Stimulated activated CD8-positive, alpha-beta memory T cell treated with anti-CD3 and anti-CD28 coated beads, Interleukin-15, amount 100 ng/mL, for 48 hours (primary cell): ENCODE data around the gene ATF2.

Experiments used
- DNase-seq, 2 donors: peaks; one replicate each; pipeline ENCODE4 v3.0.0-alpha.2; 2020; ENCODE audit warnings: low read depth in 2 of 2

ATF2 gene

GRCh38 chr2:175167792-175168563 is at the start of gene ATF2:
Gene ATF2, minus strand, starts transcription at chr2:175168203. Its CDS starts 31,760 bp downstream, at chr2:175136443.
- peak; percentile 96 to 98 for DNase-seq

- DNase-seq = no peak
These were observed 39.9 kb upstream of the ATF2 start for GRCh38 chr2:175207741-175208438.

- DNase-seq = no peak
These were observed 38.9 kb upstream of the ATF2 start for GRCh38 chr2:175206866-175207265.

- no peak for DNase-seq
These were observed 37.5 kb upstream of the ATF2 start for GRCh38 chr2:175205523-175205922.

DNA sequence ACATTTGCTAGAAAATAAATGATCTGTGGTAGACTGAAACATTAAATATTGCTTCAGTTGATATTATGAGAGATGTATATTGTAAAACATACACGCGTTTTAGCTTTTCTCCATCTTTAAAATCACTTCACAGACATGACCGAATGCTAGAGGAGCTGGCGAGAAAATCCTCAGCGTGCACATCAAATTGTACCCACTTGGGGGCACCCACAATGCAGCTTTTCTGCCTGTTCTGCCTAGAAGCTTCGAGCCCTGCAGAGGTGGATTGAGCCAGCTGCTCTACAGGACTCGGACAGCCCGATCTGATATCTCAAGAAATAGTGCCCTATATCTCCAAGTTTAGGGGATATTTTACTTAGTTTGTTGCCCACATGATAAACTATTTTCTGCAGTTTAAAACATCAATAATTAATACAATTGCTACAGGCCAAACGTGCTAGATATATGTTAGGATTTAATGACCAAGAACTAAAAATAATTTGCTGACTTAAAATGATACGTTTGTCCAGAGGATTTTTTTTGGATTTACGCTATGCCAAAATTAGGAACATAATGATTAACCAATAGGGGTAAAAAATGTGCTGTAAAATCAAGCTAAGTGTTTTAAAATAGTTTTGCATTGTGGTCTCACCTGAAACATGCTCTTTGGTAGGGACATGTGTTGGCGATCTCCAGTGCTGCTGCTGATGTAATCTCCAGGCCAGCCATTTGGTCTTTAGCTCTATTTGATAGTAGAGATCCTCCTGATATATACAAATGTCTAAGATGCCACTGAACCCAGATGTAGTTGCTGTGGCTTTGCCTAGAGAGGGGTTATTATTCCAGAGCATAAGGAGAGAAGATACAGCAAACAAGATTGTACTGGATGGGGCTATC is 35.9 kb upstream of the ATF2 start:
- DNase-seq = peak; percentile 36 to 44

- no peak for DNase-seq
These were observed 27.0 kb upstream of the ATF2 start for GRCh38 chr2:175195012-175195411.

GRCh38 chr2:175188761-175189160 is 20.8 kb upstream of the ATF2 start:
- no peak for DNase-seq

GRCh38 chr2:175187378-175187777 is 19.4 kb upstream of the ATF2 start:
- no peak for DNase-seq

GRCh38 chr2:175183674-175184073 is 15.7 kb upstream of the ATF2 start:
- DNase-seq = no peak

- no peak for DNase-seq
These were observed 13.9 kb upstream of the ATF2 start for GRCh38 chr2:175181877-175182308.

- DNase-seq = peak; percentile 85 to 88
These were observed 13.3 kb upstream of the ATF2 start, which contains the start of gene ATP5MC3 for GRCh38 chr2:175181104-175181876. Gene ATP5MC3, minus strand, starts transcription at chr2:175181710. Its CDS starts 317 bp downstream, at chr2:175181393.

- DNase-seq = peak; percentile 38 to 47
These were observed 12.7 kb upstream of the ATF2 start for GRCh38 chr2:175180701-175181103.

- DNase-seq = no peak
These were observed 8.6 kb upstream of the ATF2 start for GRCh38 chr2:175176624-175177023.

DNA sequence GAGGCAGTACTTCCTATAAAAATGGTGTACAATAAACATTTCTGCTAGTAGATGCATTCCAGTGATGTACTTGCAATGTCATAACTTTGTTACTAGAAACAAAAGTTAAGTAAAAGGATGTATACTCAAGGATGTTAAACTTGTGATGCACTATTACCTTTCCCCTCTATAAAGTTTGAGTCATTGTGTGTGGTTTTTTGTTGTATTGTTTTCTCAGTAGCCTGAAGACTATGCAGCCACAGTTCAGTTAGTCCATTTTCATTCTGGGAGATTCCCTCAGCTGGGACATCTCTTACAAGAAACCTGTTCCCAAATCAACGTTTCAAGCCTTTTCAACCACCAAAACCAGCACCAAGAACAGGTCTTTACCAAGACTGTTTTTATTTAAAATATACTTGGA is 7.9 kb upstream of the ATF2 start:
- no peak for DNase-seq

GRCh38 chr2:175175320-175175719 is 7.3 kb upstream of the ATF2 start:
- DNase-seq = no peak

DNA sequence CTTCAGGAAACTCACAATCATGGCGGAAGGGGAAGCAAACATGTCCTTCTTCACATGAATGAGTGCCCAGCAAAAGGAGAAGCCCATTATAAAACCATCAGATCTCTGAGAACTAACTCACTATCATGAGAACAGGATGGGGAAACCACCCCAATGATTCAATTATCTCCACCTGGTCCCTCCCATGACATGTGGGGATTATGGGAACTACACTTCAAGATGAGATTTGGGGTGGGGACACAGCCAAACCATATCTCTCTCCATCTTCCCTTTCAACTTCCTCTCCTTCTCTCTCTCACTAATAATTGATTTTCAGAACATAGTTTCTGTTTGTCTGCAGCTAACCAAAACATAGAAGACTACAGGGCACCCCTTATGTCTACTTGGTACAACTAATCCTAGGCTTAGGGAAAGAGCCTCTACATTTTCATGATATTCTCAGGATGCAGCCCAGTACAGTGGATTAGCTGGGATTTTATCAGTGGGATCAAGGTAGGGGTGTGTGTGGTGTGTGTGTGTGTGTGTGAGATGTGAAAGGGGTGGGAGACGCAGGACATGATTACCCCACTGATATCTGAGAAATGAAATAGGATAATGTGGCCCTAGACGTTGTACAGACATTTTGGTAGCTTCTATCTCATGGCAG is 2.8 kb upstream of the ATF2 start:
- DNase-seq = no peak

DNA sequence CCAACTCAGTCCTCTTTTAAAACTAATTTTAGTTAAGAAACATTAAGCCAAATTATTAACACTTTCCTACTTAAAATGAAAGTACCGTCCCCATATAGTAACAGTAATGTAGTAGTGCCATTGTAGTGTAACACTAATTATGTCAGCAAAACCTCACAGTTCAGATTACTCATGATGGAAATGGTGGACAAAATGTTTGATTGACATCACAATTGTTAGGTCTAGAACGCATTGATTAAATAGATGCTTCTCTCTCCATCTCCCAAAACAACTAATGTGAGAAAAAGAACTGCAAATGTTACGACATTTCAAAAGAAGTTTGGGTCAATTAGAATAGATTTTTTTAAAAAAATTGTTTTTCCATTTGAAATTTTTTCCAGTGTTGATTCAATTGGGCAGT is 1.2 kb upstream of the ATF2 start:
- no peak for DNase-seq

GRCh38 chr2:175168564-175168945 is 552 bp upstream of the ATF2 start:
- no peak for DNase-seq

DNA sequence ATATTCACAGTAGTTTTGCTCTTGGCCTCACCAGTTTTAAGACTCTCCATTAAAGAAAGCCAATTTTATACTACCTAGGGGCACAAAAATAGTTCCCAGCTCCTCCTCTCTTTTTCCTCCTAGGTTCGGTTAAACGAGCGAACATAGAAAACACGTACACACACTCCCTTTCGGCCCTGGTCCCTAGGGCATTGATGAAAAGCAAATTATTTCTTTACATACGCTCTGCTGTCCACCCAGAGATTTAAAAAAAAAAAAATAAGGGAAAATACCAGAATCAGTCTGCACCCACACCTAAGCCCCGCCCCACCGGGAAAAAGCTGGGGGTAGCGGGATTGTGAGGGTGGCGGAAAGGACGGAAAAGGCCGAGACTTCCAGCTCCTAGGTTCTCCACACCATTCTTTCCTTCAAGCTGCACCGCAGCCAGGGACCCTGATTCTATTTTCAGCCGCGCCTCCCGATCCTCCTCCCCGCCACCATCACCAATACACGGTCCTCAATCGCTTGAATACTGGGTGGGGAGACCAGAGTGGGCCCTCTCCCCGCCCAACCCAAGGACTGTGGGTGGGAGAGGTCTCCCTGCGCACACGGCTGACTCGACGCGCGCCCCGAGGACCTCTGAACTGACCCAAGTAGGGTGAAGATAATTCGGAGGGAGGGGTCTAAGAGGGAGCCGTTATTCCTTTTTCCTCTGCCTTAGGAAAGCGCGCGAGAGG is 769 bp downstream of the ATF2 start:
- DNase-seq = no peak

DNA sequence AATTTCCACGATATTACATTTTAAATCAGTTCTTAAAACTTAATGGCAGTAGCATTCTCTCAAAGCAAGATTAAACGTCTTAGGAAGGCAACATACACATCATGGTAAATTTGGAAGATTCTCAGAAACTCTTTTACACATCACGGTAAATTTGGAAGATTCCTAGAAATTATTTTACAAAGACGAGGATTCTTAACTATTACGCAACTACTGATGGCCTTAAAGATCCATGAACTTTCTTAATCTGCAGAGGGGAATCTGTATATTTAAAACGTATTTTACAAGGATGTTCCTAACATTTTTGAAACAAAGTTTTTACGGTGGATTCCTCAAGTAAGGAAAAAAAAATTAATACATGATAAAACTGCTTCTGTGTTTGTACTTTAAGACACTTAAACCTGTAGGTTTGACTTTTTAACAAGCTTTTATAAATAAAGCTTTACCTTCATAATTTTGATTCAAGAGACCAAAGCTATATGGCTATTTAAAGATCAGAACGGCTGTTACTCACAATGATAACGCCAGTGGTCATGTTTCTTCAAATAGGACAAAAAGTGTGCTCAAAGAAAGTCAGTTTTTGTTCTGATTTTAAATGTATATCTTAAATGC is 1.7 kb downstream of the ATF2 start:
- DNase-seq = no peak
